CD4-positive, alpha-beta memory T cell (primary cell): Measurements from ENCODE around the gene NCKAP5. TPM values are rescaled to one million over a fixed set of nuclear protein-coding genes. Genes with fewer than 3 reads are reported as not detected.

ENCODE experiments used
- CTCF ChIA-PET: fragments of 350-600 bp; sonication (Branson Sonifier 250); formaldehyde crosslinking; loops from one replicate; lab custom pipeline; 2021; ENCODE audit warnings: inconsistent platforms; ENCODE audit not compliant: partially characterized antibody; lab: Charles Lee
- POLR2A ChIA-PET: fragments of 350-600 bp; sonication (Branson Sonifier 250); formaldehyde crosslinking; loops from one replicate; lab custom pipeline; 2021; ENCODE audit not compliant: partially characterized antibody; lab: Charles Lee
- DNase-seq, 5 donors: peaks; one replicate each; pipeline versions ENCODE4 v3.0.0 to v3.0.0-alpha.2; 2020 to 2022; ENCODE audit warnings: mixed read lengths in 1 of 5
- H3K27ac ChIP-seq: one replicate; pipeline ENCODE4 v1.7.0; 2013; ENCODE audit warnings: low read depth, low read length
- H3K27me3 ChIP-seq: 2 replicates; pipeline ENCODE4 v1.7.0; 2013; ENCODE audit warnings: mild to moderate bottlenecking, low read length, moderate library complexity; ENCODE audit not compliant: insufficient read depth
- H3K36me3 ChIP-seq: 2 replicates; pipeline ENCODE4 v1.7.0; 2013; ENCODE audit warnings: mild to moderate bottlenecking, low read length, moderate library complexity; ENCODE audit not compliant: insufficient read depth
- H3K4me1 ChIP-seq: 2 replicates; pipeline ENCODE4 v1.7.0; 2013; ENCODE audit warnings: mild to moderate bottlenecking, low read length, moderate library complexity; ENCODE audit not compliant: insufficient read depth
- H3K4me3 ChIP-seq, 2 donors: one replicate each; pipeline ENCODE4 v1.7.0; 2013; ENCODE audit warnings: low read length in 2 of 2, mild to moderate bottlenecking in 1 of 2
- H3K9me3 ChIP-seq, 2 donors: one replicate each; pipeline ENCODE4 v1.7.0; 2013; ENCODE audit warnings: low read length in 2 of 2, control low read depth in 1 of 2; ENCODE audit not compliant: control insufficient read depth in 1 of 2
- H3K27ac Mint-ChIP-seq, 7 donors: one replicate each; pipeline ENCODE4 v1.8.0; 2020 to 2021; ENCODE audit warnings: mixed read lengths in 7 of 7, mild to moderate bottlenecking in 6 of 7, inconsistent platforms in 3 of 7, moderate library complexity in 3 of 7
- H3K27me3 Mint-ChIP-seq, 2 donors: one replicate each; pipeline ENCODE4 v1.8.0; 2020 to 2021; ENCODE audit warnings: mixed read lengths in 2 of 2
- H3K36me3 Mint-ChIP-seq, 2 donors: one replicate each; pipeline ENCODE4 v1.8.0; 2020 to 2021; ENCODE audit warnings: mixed read lengths in 2 of 2, inconsistent platforms in 1 of 2, mild to moderate bottlenecking in 1 of 2
- H3K4me1 Mint-ChIP-seq, 4 donors: one replicate each; pipeline ENCODE4 v1.8.0; 2020 to 2021; ENCODE audit warnings: mixed read lengths in 4 of 4, mild to moderate bottlenecking in 1 of 4
- H3K4me3 Mint-ChIP-seq, 8 donors: one replicate each; pipeline ENCODE4 v1.8.0; 2020 to 2021; ENCODE audit warnings: mixed read lengths in 8 of 8, mild to moderate bottlenecking in 7 of 8, moderate library complexity in 6 of 8, inconsistent platforms in 3 of 8
- H3K9me3 Mint-ChIP-seq, 8 donors: one replicate each; pipeline ENCODE4 v1.8.0; 2020 to 2021; ENCODE audit warnings: mixed read lengths in 8 of 8, mild to moderate bottlenecking in 5 of 8, inconsistent platforms in 3 of 8, moderate library complexity in 1 of 8
- intact Hi-C: fragments of 100-400 bp; cut with micrococcal nuclease; formaldehyde crosslinking; loops from one replicate; pipeline ENCODE4 v1.15.1; 2023
- polyA plus RNA-seq, 2 donors: library from polyadenylated mRNA; unstranded; fragments of 300-500 nt; fragmentation: Illumina TruSeq; gene quantifications; one replicate each; pipeline ENCODE4 v1.2.3, GENCODE V29; 2021
- total RNA-seq, 2 experiments: library from RNA; stranded (reverse); gene quantifications; one replicate each; pipeline ENCODE4 v1.2.3, GENCODE V29; 2021

Gene NCKAP5
- total and polyA plus RNA-seq, 4 experiments from 2014 or later, result not detected

DNA sequence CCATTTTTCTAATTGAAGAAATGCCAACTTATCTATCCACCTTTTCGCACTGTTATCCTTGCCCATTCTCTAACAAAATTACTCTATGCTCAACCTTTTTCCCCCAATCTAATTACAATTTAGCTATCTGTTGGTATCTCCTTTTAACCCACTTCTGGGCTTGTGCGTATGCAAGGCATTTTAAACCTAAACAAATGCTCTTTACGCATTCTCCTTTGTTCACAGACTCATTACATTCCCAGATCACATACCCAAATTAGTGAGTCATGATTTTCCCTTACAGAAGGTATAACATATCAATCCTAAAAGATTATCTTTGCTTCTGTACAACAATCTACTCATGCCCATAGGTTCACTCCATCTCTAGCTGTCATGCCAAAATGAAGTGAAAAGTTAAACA is 826.5 kb downstream of the NCKAP5 start:
- intact Hi-C loops, result no loop called here
- no peaks in the 10 kb centered on the region for H3K36me3 ChIP-seq
- no peaks in the 10 kb centered on the region for H3K4me1 Mint-ChIP-seq
- no peak overlapping the region for H3K27ac Mint-ChIP-seq
- no peak overlapping the region for H3K27ac ChIP-seq
- H3K4me3 Mint-ChIP-seq, result no peak overlapping the region
- H3K36me3 Mint-ChIP-seq, result no peaks in the 10 kb centered on the region
- POLR2A ChIA-PET, result no interaction called here
- CTCF ChIA-PET, result no interaction called here
- no peaks in the 10 kb centered on the region for H3K9me3 ChIP-seq
- H3K4me1 ChIP-seq, result no peaks in the 10 kb centered on the region
- H3K27me3 Mint-ChIP-seq, result no peaks in the 10 kb centered on the region
- no peak for DNase-seq
- H3K27me3 ChIP-seq, result no peaks in the 10 kb centered on the region
- H3K4me3 ChIP-seq, result no peak overlapping the region
- H3K9me3 Mint-ChIP-seq, result peaks cover 0 to 10% (median 3%) of the 10 kb centered on the region in 8 donors

DNA sequence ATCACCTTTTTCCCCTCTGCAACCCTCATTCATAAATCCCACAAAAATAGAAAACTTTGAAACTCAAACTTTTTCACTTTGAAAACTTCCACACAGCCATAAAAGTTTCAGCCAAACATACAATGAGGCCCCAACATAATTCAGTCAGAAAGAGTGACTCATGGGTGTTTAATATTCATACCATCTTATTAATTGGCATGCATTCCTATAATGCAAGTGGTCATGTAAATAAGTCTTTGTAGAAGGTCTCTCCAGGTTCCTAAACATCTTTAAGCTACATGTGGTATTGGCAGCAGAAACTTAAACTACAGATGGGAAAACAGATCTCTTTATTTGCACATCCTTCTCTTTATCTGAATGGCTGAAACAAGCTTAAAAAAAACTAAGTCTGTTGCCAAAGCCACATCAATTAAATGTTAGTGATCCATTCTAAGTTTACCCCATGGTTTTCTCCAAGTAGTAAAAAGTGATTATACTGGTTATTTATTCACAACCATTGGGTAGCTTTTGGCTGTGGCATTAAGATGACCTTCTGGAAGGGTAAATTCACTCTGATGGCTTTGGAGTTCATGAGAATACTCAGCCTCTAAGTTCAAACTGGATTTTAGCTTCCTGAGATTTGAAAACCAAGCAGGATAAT is 828.1 kb downstream of the NCKAP5 start:
- H3K4me1 Mint-ChIP-seq, result no peaks in the 10 kb centered on the region
- H3K27ac Mint-ChIP-seq, result no peak overlapping the region
- POLR2A ChIA-PET, result no interaction called here
- no peak overlapping the region for H3K27ac ChIP-seq
- H3K4me3 ChIP-seq, result no peak overlapping the region
- no peaks in the 10 kb centered on the region for H3K36me3 ChIP-seq
- H3K4me1 ChIP-seq, result no peaks in the 10 kb centered on the region
- no peaks in the 10 kb centered on the region for H3K27me3 Mint-ChIP-seq
- intact Hi-C loops, result no loop called here
- CTCF ChIA-PET, result no interaction called here
- no peak for DNase-seq
- no peaks in the 10 kb centered on the region for H3K27me3 ChIP-seq
- peaks cover 0 to 10% (median 4%) of the 10 kb centered on the region in 8 donors for H3K9me3 Mint-ChIP-seq
- H3K9me3 ChIP-seq, result no peaks in the 10 kb centered on the region
- no peaks in the 10 kb centered on the region for H3K36me3 Mint-ChIP-seq
- no peak overlapping the region for H3K4me3 Mint-ChIP-seq

DNA sequence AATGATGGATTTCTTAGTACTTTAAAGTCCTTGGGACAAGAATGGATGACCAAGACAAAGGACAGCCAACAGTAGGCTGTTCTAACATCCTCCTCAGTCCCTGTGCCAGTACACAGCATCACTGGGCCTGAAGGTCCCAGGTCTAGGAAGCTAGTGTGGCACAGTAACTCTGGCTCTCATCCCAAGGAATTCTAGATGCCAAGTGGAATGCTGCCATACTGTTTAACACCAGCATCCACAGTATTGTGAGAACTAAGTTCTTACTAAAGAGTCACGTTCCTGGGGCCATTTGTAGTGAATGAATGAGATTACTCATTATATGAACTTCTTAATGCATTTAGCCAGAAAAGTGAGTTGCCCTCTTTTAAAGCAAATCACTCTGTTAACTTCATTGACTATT is 830.0 kb downstream of the NCKAP5 start:
- H3K4me1 Mint-ChIP-seq, result no peaks in the 10 kb centered on the region
- H3K4me3 Mint-ChIP-seq, result no peak overlapping the region
- Histone ChIP-seq H3K36me3 (no peaks in the 10 kb centered on the region), H3K27ac (no peak overlapping the region), H3K27me3 (no peaks in the 10 kb centered on the region), H3K9me3 (no peaks in the 10 kb centered on the region), H3K4me3 (no peak overlapping the region), H3K4me1 (no peaks in the 10 kb centered on the region)
- ChIA-PET POLR2A (no interaction called here), CTCF (no interaction called here)
- H3K9me3 Mint-ChIP-seq, result peaks cover 0 to 6% (median 2%) of the 10 kb centered on the region in 8 donors
- H3K27ac Mint-ChIP-seq, result no peak overlapping the region
- DNase-seq, result no peak
- intact Hi-C loops, result no loop called here
- H3K36me3 Mint-ChIP-seq, result no peaks in the 10 kb centered on the region
- H3K27me3 Mint-ChIP-seq, result no peaks in the 10 kb centered on the region

DNA sequence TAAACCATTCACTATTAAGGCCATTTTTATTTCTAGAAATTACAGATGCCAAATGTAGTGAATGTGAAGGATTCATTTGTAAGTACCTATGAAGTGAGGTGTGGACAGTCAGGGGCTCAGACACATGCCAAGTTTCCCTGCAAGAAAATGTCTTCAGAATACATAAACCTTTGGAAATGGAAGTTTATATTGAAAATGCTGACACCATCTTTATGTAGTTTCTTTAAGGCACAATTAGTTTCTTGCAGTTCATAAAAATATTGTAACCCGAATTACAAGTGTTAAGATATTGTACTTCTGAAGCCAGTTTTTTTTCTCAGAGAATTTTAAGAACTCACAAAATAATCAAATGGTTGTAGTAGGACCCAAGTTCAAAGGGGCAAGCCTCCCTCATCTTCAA is 832.2 kb downstream of the NCKAP5 start:
- H3K9me3 ChIP-seq, result no peaks in the 10 kb centered on the region
- no peak for DNase-seq
- ChIA-PET POLR2A (no interaction called here), CTCF (no interaction called here)
- intact Hi-C loops, result no loop called here
- no peak overlapping the region for H3K27ac ChIP-seq
- H3K4me3 ChIP-seq, result no peak overlapping the region
- no peaks in the 10 kb centered on the region for H3K27me3 ChIP-seq
- no peaks in the 10 kb centered on the region for H3K4me1 ChIP-seq
- no peak overlapping the region for H3K4me3 Mint-ChIP-seq
- no peaks in the 10 kb centered on the region for H3K4me1 Mint-ChIP-seq
- no peaks in the 10 kb centered on the region for H3K36me3 ChIP-seq
- no peak overlapping the region for H3K27ac Mint-ChIP-seq
- H3K36me3 Mint-ChIP-seq, result no peaks in the 10 kb centered on the region
- H3K9me3 Mint-ChIP-seq, result peaks cover 0 to 9% (median 2%) of the 10 kb centered on the region in 8 donors
- H3K27me3 Mint-ChIP-seq, result no peaks in the 10 kb centered on the region

DNA sequence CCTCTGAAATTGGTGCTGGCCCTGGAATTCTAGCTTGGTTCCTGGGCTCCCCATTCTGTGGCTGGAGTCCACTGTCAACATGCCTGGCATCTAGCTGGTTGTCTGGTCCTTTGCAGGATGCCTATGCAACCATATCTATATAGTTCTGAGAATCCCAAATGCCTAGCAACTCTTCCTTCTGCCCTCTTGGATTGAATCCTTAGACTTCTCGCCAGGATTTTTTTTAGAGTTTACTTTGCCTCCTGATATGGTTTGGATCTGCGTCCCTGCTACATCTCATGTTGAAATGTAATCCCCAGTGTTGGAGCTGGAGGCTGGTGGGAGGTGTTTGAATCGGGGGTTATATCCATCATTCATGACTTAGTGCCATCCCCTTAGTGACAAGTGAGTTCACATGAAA is 833.3 kb downstream of the NCKAP5 start:
- Histone ChIP-seq H3K27me3 (no peaks in the 10 kb centered on the region), H3K4me1 (no peaks in the 10 kb centered on the region), H3K36me3 (no peaks in the 10 kb centered on the region), H3K9me3 (no peaks in the 10 kb centered on the region), H3K27ac (no peak overlapping the region), H3K4me3 (no peak overlapping the region)
- ChIA-PET CTCF (no interaction called here), POLR2A (no interaction called here)
- intact Hi-C loops, result no loop called here
- Mint-ChIP-seq H3K27ac (no peak overlapping the region), H3K36me3 (no peaks in the 10 kb centered on the region), H3K4me3 (no peak overlapping the region), H3K27me3 (no peaks in the 10 kb centered on the region), H3K9me3 (peaks cover 0 to 8% (median 3%) of the 10 kb centered on the region in 8 donors), H3K4me1 (no peaks in the 10 kb centered on the region)
- DNase-seq, result no peak

DNA sequence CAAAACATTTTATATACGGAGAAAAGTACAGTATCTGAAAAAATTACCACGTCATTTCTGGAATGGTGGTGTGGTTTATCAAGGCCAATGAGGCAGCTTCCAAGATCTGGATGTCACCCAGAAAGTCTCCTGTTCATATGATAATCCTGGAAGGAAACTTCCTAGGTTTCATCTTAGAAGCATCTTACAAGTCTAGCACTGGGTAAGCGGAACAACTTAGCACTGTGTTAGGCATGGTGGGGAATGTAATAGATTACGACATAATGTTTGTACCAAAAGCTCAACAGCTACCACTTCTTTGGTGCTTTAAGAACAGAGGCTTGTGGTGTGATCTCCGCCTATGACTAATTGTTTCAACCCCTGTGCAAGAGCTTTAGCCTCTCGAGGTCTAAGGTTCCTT is 835.2 kb downstream of the NCKAP5 start:
- H3K4me1 Mint-ChIP-seq, result no peaks in the 10 kb centered on the region

DNA sequence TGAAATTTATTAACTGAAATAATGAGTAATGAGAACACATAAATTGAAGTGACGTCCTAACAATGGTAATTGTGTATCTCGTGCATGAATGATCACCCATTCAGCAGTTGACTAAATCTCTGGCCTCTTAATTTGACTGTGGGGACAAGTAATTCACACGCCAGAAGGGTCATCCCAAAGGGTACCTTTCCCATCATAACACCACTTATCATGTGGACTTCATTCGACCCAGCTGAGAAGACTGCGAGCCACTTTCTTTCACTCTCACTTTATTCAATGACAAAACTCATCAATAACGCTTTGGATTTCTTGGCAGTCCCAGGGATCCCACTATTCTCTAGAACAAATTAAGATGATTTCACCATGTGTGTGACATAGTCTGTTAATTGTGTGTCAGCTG is 835.6 kb downstream of the NCKAP5 start:
- no peak for DNase-seq
- H3K9me3 ChIP-seq, result no peaks in the 10 kb centered on the region
- H3K27ac ChIP-seq, result no peak overlapping the region
- intact Hi-C loops, result no loop called here
- H3K27ac Mint-ChIP-seq, result no peak overlapping the region
- no peaks in the 10 kb centered on the region for H3K27me3 ChIP-seq
- H3K4me3 Mint-ChIP-seq, result no peak overlapping the region
- H3K27me3 Mint-ChIP-seq, result no peaks in the 10 kb centered on the region
- H3K4me1 ChIP-seq, result no peaks in the 10 kb centered on the region
- ChIA-PET CTCF (no interaction called here), POLR2A (no interaction called here)
- no peaks in the 10 kb centered on the region for H3K36me3 Mint-ChIP-seq
- H3K9me3 Mint-ChIP-seq, result peaks cover 0 to 6% (median 3%) of the 10 kb centered on the region in 8 donors
- H3K4me3 ChIP-seq, result no peak overlapping the region
- H3K36me3 ChIP-seq, result no peaks in the 10 kb centered on the region
- no peaks in the 10 kb centered on the region for H3K4me1 Mint-ChIP-seq

More for the DNA sequence above, 835.2 kb downstream of the NCKAP5 start:
- POLR2A ChIA-PET, result no interaction called here
- Mint-ChIP-seq H3K27ac (no peak overlapping the region), H3K27me3 (no peaks in the 10 kb centered on the region), H3K36me3 (no peaks in the 10 kb centered on the region), H3K4me3 (no peak overlapping the region), H3K9me3 (peaks cover 0 to 6% (median 3%) of the 10 kb centered on the region in 8 donors)
- Histone ChIP-seq H3K9me3 (no peaks in the 10 kb centered on the region), H3K27me3 (no peaks in the 10 kb centered on the region), H3K4me1 (no peaks in the 10 kb centered on the region), H3K4me3 (no peak overlapping the region), H3K27ac (no peak overlapping the region), H3K36me3 (no peaks in the 10 kb centered on the region)
- CTCF ChIA-PET, result no interaction called here
- DNase-seq, result no peak
- intact Hi-C loops, result no loop called here
